Fibroblast of the aortic adventitia (primary cell): ENCODE results near the gene LCE2A. TPM values are rescaled to one million over a fixed set of nuclear protein-coding genes. Genes with fewer than 3 reads are reported as not detected.
"Not testable (repeated sequence)": the region's sequence is repeated elsewhere in the genome, so short reads cannot be mapped to it uniquely, and the experiment has no call there.

ENCODE experiments used
- DNase-seq: peaks from one replicate; pipeline ENCODE4 v3.0.0-alpha.2; 2010; ENCODE audit warnings: low read depth
- H3K4me3 ChIP-seq: 2 replicates; pipeline ENCODE4 v1.5.1; 2011; ENCODE audit warnings: low read depth, mild to moderate bottlenecking, control low read depth, low read length, moderate library complexity
- total RNA-seq: library from RNA; depleted of rRNA; stranded (reverse); fragments of >200 nt; gene quantifications from 2 replicates; pipeline ENCODE4 v1.2.3, GENCODE V29; 2012; ENCODE audit warnings: low replicate concordance
- TF ChIP-seq, protein P1 (sequence below): IDR thresholded peaks from 2 replicates; pipeline ENCODE4 v1.5.1; 2011; ENCODE audit warnings: mild to moderate bottlenecking, low read length, control low read depth, inconsistent platforms; ENCODE audit not compliant: insufficient read depth

LCE2A gene
- total RNA-seq, 1 donor: not detected

DNA sequence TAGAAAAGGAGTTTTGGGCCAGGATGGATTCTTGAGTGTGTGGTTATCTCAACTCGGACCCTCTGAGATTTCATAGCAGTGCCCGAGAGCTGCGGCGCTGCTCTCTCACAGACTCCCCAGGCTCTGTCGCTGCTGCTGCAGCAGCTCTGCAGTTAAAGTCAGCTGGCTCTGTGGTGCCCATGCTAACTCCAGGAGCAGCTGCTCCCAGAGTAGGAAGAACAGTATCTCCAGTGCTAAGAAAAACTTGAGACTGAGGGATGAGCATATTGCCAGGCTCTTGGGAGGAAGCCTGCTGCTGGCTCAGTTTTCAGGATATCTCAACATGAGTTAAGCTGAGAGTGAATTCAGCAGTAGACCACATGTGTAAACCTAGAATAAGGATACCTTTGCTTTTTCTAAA lies 30.5 kb upstream of the LCE2A start:
- no peak for DNase-seq
- TF ChIP-seq, protein P1, sequence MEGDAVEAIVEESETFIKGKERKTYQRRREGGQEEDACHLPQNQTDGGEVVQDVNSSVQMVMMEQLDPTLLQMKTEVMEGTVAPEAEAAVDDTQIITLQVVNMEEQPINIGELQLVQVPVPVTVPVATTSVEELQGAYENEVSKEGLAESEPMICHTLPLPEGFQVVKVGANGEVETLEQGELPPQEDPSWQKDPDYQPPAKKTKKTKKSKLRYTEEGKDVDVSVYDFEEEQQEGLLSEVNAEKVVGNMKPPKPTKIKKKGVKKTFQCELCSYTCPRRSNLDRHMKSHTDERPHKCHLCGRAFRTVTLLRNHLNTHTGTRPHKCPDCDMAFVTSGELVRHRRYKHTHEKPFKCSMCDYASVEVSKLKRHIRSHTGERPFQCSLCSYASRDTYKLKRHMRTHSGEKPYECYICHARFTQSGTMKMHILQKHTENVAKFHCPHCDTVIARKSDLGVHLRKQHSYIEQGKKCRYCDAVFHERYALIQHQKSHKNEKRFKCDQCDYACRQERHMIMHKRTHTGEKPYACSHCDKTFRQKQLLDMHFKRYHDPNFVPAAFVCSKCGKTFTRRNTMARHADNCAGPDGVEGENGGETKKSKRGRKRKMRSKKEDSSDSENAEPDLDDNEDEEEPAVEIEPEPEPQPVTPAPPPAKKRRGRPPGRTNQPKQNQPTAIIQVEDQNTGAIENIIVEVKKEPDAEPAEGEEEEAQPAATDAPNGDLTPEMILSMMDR: no peak
- H3K4me3 ChIP-seq: no peak overlapping the region

DNA sequence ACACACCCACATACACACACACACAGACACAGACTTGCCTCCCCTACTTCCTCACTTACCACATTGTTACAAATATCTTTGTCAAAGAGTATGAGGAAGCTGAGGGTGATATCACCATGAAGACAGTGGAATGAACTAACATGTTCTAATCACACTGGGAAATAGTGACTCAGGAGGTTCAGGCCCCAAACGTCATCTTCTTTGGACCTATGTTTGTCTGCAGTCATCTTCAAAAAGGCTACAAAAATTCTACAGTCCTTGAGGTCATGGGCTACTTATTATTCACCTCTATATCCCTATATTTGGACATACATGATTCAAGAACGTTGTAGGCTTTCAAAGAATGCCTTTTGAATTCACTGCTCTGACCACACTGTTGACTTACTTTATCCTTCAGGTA lies 25.1 kb upstream of the LCE2A start:
- TF ChIP-seq, protein P1: no peak
- DNase-seq: no peak
- no peak overlapping the region for H3K4me3 ChIP-seq

- not testable (repeated sequence) for DNase-seq
Measured at GRCh38 chr1:152674983-152675382, 23.2 kb upstream of the LCE2A start, which contains the start of gene LCE2C. Gene LCE2C, plus strand, starts transcription at chr1:152675279. Its CDS starts 737 bp downstream, at chr1:152676016.

GRCh38 chr1:152679459-152679858 lies 18.7 kb upstream of the LCE2A start:
- no peak overlapping the region for H3K4me3 ChIP-seq
- TF ChIP-seq, protein P1: no peak
- DNase-seq: no peak

More at GRCh38 chr1:152674983-152675382, 23.2 kb upstream of the LCE2A start, which contains the start of gene LCE2C:
- not testable (repeated sequence) for H3K4me3 ChIP-seq

GRCh38 chr1:152681616-152682015 lies 16.5 kb upstream of the LCE2A start:
- DNase-seq: no peak
- no peak overlapping the region for H3K4me3 ChIP-seq
- TF ChIP-seq, protein P1: no peak

- TF ChIP-seq, protein P1: no peak
- DNase-seq: no peak
- no peak overlapping the region for H3K4me3 ChIP-seq
Measured at GRCh38 chr1:152683846-152684245, 14.3 kb upstream of the LCE2A start.

GRCh38 chr1:152685823-152686222 lies 12.3 kb upstream of the LCE2A start, which contains the start of gene LCE2B:
Gene LCE2B, plus strand, starts transcription at chr1:152686123. Its CDS starts 721 bp downstream, at chr1:152686844.
- not testable (repeated sequence) for H3K4me3 ChIP-seq, DNase-seq

- H3K4me3 ChIP-seq: no peak overlapping the region
- no peak for DNase-seq
- TF ChIP-seq, protein P1: no peak
Measured at GRCh38 chr1:152699746-152700145, 1.6 kb downstream of the LCE2A start.
